ENCODE data around the gene IRF1. TPM values are rescaled to one million over a fixed set of nuclear protein-coding genes. Genes with fewer than 3 reads are reported as not detected.
A peak's percentile ranks its signal among the peaks of the same experiment; 100 is the strongest.

The IRF1 gene
- total and polyA plus RNA-seq, 2 experiments from 2014 or later: 5.7 to 6.0 TPM

GRCh38 chr5:132458226-132458560 lies 32.4 kb downstream of the IRF1 start:
- Histone ChIP-seq H3K9me3 (ENCODE audit: low read depth) (no peaks in the 10 kb centered on the region), H3K36me3 (no peaks in the 10 kb centered on the region), H3K27me3 (no peaks in the 10 kb centered on the region), H3K4me1 (ENCODE audit: low read depth) (no peaks in the 10 kb centered on the region), H3K27ac (no peak overlapping the region), H3K4me3 (no peak overlapping the region)
- no peak for TF ChIP-seq CTCF (IDR thresholded peaks at IDR 0.05; ENCODE audit: low read depth, low read length)
- DNase-seq (ENCODE audit: low read depth in 1 of 2, low spot score in 1 of 2): no peak

- peak in 1 of 2 donors; percentile 82 for DNase-seq (ENCODE audit: low read depth in 1 of 2, low spot score in 1 of 2)
- Histone ChIP-seq H3K4me1 (ENCODE audit: low read depth) (no peaks in the 10 kb centered on the region), H3K27me3 (no peaks in the 10 kb centered on the region), H3K4me3 (no peak overlapping the region), H3K9me3 (ENCODE audit: low read depth) (no peaks in the 10 kb centered on the region), H3K27ac (no peak overlapping the region), H3K36me3 (no peaks in the 10 kb centered on the region)
- TF ChIP-seq CTCF (IDR thresholded peaks at IDR 0.05; ENCODE audit: low read depth, low read length): no peak
Observed at GRCh38 chr5:132457371-132458225, 33.0 kb downstream of the IRF1 start.

GRCh38 chr5:132456987-132457361 lies 33.6 kb downstream of the IRF1 start:
- no peaks in the 10 kb centered on the region for H3K27me3 ChIP-seq
- no peaks in the 10 kb centered on the region for H3K9me3 ChIP-seq (ENCODE audit: low read depth)
- H3K4me1 ChIP-seq (ENCODE audit: low read depth): no peaks in the 10 kb centered on the region
- H3K27ac ChIP-seq: no peak overlapping the region
- no peak overlapping the region for H3K4me3 ChIP-seq
- no peak for DNase-seq (ENCODE audit: low read depth in 1 of 2, low spot score in 1 of 2)
- TF ChIP-seq CTCF (IDR thresholded peaks at IDR 0.05; ENCODE audit: low read depth, low read length): no peak
- no peaks in the 10 kb centered on the region for H3K36me3 ChIP-seq

- TF ChIP-seq CTCF (IDR thresholded peaks at IDR 0.05; ENCODE audit: low read depth, low read length): no peak
- Histone ChIP-seq H3K27ac (no peak overlapping the region), H3K36me3 (no peaks in the 10 kb centered on the region), H3K27me3 (no peaks in the 10 kb centered on the region), H3K9me3 (ENCODE audit: low read depth) (no peaks in the 10 kb centered on the region), H3K4me1 (ENCODE audit: low read depth) (no peaks in the 10 kb centered on the region), H3K4me3 (no peak overlapping the region)
- DNase-seq (ENCODE audit: low read depth in 1 of 2, low spot score in 1 of 2): peak in 1 of 2 donors; percentile 78
Observed at GRCh38 chr5:132456296-132456986, 34.1 kb downstream of the IRF1 start.

GRCh38 chr5:132455614-132456115 lies 34.9 kb downstream of the IRF1 start:
- Histone ChIP-seq H3K9me3 (ENCODE audit: low read depth) (no peaks in the 10 kb centered on the region), H3K4me3 (no peak overlapping the region), H3K27me3 (no peaks in the 10 kb centered on the region), H3K27ac (no peak overlapping the region), H3K4me1 (ENCODE audit: low read depth) (no peaks in the 10 kb centered on the region), H3K36me3 (no peaks in the 10 kb centered on the region)
- TF ChIP-seq CTCF (IDR thresholded peaks at IDR 0.05; ENCODE audit: low read depth, low read length): no peak
- no peak for DNase-seq (ENCODE audit: low read depth in 1 of 2, low spot score in 1 of 2)
